Measurements from ENCODE around the gene RFTN2. TPM values are rescaled to one million over a fixed set of nuclear protein-coding genes. Genes with fewer than 3 reads are reported as not detected.

The RFTN2 gene
- total and polyA plus RNA-seq, 2 of the 13 experiments (the other 11 are each of a cell fraction or from before 2014, with no cell fraction given), result not detected

DNA sequence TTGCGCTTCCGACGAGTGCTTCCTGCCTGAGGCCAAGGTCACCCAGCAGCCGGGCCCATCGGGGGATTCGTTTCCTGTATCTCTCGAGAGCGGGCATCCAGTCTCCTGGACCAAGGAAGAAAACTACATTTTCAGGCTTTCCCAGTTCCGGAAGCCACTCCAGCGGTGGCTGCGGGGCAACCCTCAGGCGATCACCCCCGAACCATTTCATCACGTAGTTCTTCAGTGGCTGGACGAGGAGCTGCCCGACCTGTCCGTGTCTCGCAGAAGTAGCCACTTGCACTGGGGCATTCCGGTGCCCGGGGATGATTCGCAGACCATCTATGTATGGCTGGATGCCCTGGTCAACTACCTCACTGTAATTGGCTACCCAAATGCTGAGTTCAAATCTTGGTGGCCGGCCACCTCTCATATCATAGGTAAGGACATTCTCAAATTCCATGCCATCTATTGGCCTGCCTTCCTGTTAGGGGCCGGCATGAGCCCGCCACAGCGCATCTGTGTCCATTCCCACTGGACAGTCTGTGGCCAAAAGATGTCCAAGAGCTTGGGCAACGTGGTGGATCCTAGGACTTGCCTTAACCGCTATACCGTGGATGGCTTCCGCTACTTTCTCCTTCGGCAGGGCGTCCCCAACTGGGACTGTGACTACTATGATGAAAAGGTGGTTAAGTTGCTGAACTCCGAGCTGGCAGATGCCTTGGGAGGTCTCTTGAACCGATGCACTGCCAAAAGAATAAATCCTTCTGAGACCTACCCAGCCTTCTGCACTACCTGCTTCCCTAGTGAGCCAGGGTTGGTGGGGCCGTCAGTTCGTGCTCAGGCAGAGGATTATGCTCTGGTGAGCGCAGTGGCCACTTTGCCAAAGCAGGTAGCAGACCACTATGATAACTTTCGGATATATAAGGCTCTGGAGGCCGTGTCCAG is 30.8 kb upstream of the RFTN2 start (continued):
- TF ChIP-seq, protein P1, sequence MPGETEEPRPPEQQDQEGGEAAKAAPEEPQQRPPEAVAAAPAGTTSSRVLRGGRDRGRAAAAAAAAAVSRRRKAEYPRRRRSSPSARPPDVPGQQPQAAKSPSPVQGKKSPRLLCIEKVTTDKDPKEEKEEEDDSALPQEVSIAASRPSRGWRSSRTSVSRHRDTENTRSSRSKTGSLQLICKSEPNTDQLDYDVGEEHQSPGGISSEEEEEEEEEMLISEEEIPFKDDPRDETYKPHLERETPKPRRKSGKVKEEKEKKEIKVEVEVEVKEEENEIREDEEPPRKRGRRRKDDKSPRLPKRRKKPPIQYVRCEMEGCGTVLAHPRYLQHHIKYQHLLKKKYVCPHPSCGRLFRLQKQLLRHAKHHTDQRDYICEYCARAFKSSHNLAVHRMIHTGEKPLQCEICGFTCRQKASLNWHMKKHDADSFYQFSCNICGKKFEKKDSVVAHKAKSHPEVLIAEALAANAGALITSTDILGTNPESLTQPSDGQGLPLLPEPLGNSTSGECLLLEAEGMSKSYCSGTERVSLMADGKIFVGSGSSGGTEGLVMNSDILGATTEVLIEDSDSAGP (CRISPR knock-in tag; IDR thresholded peaks at IDR 0.05; ENCODE audit: borderline replicate concordance), result peak; percentile 52; the same call in 1 of the 2 replicates
- TF ChIP-seq SMAD1 (CRISPR knock-in tag; IDR thresholded peaks at IDR 0.05; ENCODE audit: borderline replicate concordance, low read depth) (no peak), MAF1 (CRISPR knock-in tag; IDR thresholded peaks at IDR 0.05; ENCODE audit: borderline replicate concordance) (peak; percentile 44; the same call in 1 of the 2 replicates), ZNF333 (CRISPR knock-in tag; IDR thresholded peaks at IDR 0.05; ENCODE audit: borderline replicate concordance) (0 out of 2 replicates have a peak, but pooled peaks have one; percentile 29), RNF2 (conservative IDR thresholded peaks at IDR 0.05; ENCODE audit: low read depth) (no peak), PHF21A (CRISPR knock-in tag; IDR thresholded peaks at IDR 0.05) (peak; percentile 56; the same call in 1 of the 2 replicates), SMARCC2 (IDR thresholded peaks at IDR 0.05) (no peak), PAWR (CRISPR knock-in tag; IDR thresholded peaks at IDR 0.05; ENCODE audit: borderline replicate concordance) (no peak), MYC (CRISPR knock-in tag; IDR thresholded peaks at IDR 0.05; ENCODE audit: borderline replicate concordance) (peak; percentile 31; the same call in 1 of the 2 replicates), NR2C2 (CRISPR knock-in tag; IDR thresholded peaks at IDR 0.05; ENCODE audit: borderline replicate concordance) (no peak; the same call in 1 of the 2 replicates)
- TF ChIP-seq, protein P2, sequence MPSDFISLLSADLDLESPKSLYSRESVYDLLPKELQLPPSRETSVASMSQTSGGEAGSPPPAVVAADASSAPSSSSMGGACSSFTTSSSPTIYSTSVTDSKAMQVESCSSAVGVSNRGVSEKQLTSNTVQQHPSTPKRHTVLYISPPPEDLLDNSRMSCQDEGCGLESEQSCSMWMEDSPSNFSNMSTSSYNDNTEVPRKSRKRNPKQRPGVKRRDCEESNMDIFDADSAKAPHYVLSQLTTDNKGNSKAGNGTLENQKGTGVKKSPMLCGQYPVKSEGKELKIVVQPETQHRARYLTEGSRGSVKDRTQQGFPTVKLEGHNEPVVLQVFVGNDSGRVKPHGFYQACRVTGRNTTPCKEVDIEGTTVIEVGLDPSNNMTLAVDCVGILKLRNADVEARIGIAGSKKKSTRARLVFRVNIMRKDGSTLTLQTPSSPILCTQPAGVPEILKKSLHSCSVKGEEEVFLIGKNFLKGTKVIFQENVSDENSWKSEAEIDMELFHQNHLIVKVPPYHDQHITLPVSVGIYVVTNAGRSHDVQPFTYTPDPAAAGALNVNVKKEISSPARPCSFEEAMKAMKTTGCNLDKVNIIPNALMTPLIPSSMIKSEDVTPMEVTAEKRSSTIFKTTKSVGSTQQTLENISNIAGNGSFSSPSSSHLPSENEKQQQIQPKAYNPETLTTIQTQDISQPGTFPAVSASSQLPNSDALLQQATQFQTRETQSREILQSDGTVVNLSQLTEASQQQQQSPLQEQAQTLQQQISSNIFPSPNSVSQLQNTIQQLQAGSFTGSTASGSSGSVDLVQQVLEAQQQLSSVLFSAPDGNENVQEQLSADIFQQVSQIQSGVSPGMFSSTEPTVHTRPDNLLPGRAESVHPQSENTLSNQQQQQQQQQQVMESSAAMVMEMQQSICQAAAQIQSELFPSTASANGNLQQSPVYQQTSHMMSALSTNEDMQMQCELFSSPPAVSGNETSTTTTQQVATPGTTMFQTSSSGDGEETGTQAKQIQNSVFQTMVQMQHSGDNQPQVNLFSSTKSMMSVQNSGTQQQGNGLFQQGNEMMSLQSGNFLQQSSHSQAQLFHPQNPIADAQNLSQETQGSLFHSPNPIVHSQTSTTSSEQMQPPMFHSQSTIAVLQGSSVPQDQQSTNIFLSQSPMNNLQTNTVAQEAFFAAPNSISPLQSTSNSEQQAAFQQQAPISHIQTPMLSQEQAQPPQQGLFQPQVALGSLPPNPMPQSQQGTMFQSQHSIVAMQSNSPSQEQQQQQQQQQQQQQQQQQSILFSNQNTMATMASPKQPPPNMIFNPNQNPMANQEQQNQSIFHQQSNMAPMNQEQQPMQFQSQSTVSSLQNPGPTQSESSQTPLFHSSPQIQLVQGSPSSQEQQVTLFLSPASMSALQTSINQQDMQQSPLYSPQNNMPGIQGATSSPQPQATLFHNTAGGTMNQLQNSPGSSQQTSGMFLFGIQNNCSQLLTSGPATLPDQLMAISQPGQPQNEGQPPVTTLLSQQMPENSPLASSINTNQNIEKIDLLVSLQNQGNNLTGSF (CRISPR knock-in tag; IDR thresholded peaks at IDR 0.05), result peak; percentile 65; the same call in 1 of the 2 replicates
- TF ChIP-seq, protein P3, sequence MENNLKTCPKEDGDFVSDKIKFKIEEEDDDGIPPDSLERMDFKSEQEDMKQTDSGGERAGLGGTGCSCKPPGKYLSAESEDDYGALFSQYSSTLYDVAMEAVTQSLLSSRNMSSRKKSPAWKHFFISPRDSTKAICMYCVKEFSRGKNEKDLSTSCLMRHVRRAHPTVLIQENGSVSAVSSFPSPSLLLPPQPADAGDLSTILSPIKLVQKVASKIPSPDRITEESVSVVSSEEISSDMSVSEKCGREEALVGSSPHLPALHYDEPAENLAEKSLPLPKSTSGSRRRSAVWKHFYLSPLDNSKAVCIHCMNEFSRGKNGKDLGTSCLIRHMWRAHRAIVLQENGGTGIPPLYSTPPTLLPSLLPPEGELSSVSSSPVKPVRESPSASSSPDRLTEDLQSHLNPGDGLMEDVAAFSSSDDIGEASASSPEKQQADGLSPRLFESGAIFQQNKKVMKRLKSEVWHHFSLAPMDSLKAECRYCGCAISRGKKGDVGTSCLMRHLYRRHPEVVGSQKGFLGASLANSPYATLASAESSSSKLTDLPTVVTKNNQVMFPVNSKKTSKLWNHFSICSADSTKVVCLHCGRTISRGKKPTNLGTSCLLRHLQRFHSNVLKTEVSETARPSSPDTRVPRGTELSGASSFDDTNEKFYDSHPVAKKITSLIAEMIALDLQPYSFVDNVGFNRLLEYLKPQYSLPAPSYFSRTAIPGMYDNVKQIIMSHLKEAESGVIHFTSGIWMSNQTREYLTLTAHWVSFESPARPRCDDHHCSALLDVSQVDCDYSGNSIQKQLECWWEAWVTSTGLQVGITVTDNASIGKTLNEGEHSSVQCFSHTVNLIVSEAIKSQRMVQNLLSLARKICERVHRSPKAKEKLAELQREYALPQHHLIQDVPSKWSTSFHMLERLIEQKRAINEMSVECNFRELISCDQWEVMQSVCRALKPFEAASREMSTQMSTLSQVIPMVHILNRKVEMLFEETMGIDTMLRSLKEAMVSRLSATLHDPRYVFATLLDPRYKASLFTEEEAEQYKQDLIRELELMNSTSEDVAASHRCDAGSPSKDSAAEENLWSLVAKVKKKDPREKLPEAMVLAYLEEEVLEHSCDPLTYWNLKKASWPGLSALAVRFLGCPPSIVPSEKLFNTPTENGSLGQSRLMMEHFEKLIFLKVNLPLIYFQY (CRISPR knock-in tag; IDR thresholded peaks at IDR 0.05; ENCODE audit: borderline replicate concordance), result no peak
- TF ChIP-seq, protein P4, sequence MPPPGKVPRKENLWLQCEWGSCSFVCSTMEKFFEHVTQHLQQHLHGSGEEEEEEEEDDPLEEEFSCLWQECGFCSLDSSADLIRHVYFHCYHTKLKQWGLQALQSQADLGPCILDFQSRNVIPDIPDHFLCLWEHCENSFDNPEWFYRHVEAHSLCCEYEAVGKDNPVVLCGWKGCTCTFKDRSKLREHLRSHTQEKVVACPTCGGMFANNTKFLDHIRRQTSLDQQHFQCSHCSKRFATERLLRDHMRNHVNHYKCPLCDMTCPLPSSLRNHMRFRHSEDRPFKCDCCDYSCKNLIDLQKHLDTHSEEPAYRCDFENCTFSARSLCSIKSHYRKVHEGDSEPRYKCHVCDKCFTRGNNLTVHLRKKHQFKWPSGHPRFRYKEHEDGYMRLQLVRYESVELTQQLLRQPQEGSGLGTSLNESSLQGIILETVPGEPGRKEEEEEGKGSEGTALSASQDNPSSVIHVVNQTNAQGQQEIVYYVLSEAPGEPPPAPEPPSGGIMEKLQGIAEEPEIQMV (CRISPR knock-in tag; IDR thresholded peaks at IDR 0.05; ENCODE audit: low read depth), result peak; percentile 53; the same call in 1 of the 2 replicates
- TF ChIP-seq, protein P5, sequence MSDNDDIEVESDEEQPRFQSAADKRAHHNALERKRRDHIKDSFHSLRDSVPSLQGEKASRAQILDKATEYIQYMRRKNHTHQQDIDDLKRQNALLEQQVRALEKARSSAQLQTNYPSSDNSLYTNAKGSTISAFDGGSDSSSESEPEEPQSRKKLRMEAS (IDR thresholded peaks at IDR 0.05), result no peak

All from HepG2 (cell line).